H1 (cell line): ENCODE results near the gene GALP. TPM values are rescaled to one million over a fixed set of nuclear protein-coding genes. Genes with fewer than 3 reads are reported as not detected.
A peak's percentile ranks its signal among the peaks of the same experiment; 100 is the strongest.

Source experiments
- CTCF ChIA-PET: fragments of 300-600 bp; sonication (Branson Sonifier 250); formaldehyde crosslinking; loops from one replicate; lab custom pipeline; 2021; ENCODE audit not compliant: partially characterized antibody; lab: Charles Lee
- POLR2A ChIA-PET: fragments of 300-600 bp; sonication (Branson Sonifier 250); formaldehyde crosslinking; loops from one replicate; lab custom pipeline; 2021; ENCODE audit warnings: inconsistent platforms; ENCODE audit not compliant: partially characterized antibody; lab: Charles Lee
- DNase-seq, 2 experiments: peaks; one replicate each; pipeline versions ENCODE4 v3.0.0 to v3.0.0-alpha.2; 2010 to 2022; ENCODE audit warnings: low spot score in 2 of 2, low read depth in 1 of 2, mixed read lengths in 1 of 2
- FAIRE-seq: peaks from 2 replicates; lab custom pipeline; 2011; peaks lifted over from hg19 to GRCh38; lab: Jason Lieb, UNC
- H2AFZ ChIP-seq: 2 replicates; pipeline ENCODE4 v1.8.1; 2012; ENCODE audit warnings: low read length, inconsistent platforms
- H2AK5ac ChIP-seq: 2 replicates; pipeline ENCODE4 v1.6.1; 2013; ENCODE audit warnings: low read depth, low read length
- H2BK120ac ChIP-seq: replicated peaks from 2 replicates; pipeline ENCODE3; 2013; ENCODE audit warnings: low read depth, low read length, inconsistent platforms
- H2BK12ac ChIP-seq: 2 replicates; pipeline ENCODE4 v1.6.1; 2013; ENCODE audit warnings: low read depth, low read length
- H2BK15ac ChIP-seq: 2 replicates; pipeline ENCODE4 v1.6.1; 2013; ENCODE audit warnings: low read length
- H2BK20ac ChIP-seq: 2 replicates; pipeline ENCODE4 v1.6.1; 2013; ENCODE audit warnings: low read length
- H2BK5ac ChIP-seq: 2 replicates; pipeline ENCODE4 v1.6.1; 2013; ENCODE audit warnings: low read depth, low read length
- H3K14ac ChIP-seq: 2 replicates; pipeline ENCODE4 v1.6.1; 2013; ENCODE audit warnings: inconsistent platforms; ENCODE audit not compliant: insufficient read length
- H3K18ac ChIP-seq: 2 replicates; pipeline ENCODE4 v1.6.1; 2013; ENCODE audit warnings: low read length; ENCODE audit errors: extremely low read depth
- H3K23ac ChIP-seq: 2 replicates; pipeline ENCODE4 v1.6.1; 2013; ENCODE audit warnings: inconsistent platforms; ENCODE audit not compliant: insufficient read length
- H3K23me2 ChIP-seq: 2 replicates; pipeline ENCODE4 v1.6.1; 2013; ENCODE audit warnings: low read depth, low read length
- H3K27ac ChIP-seq: 2 replicates; pipeline ENCODE4 v1.6.1; 2011; ENCODE audit warnings: low read depth, low read length, inconsistent platforms
- H3K27me3 ChIP-seq, 4 experiments: replicated peaks in 1 of 4; 1 replicate in 1 of 4; 2 replicates in 3 of 4; pipeline versions ENCODE4 v1.6.1 to v1.8.1; 2011 to 2013; ENCODE audit warnings: low read length in 3 of 4, mild to moderate bottlenecking in 3 of 4, inconsistent platforms in 2 of 4, mixed read lengths in 2 of 4, moderate library complexity in 1 of 4; ENCODE audit not compliant: control insufficient read depth in 3 of 4, insufficient read depth in 3 of 4; ENCODE audit errors: extremely low read depth in 1 of 4
- H3K36me3 ChIP-seq, 4 experiments: 2 replicates each; pipeline versions ENCODE4 v1.6.1 to v1.8.1; 2011 to 2013; ENCODE audit warnings: mild to moderate bottlenecking in 4 of 4, low read length in 3 of 4, moderate library complexity in 2 of 4, control low read depth in 1 of 4, inconsistent platforms in 1 of 4; ENCODE audit not compliant: insufficient read depth in 4 of 4, control insufficient read depth in 2 of 4
- H3K4ac ChIP-seq: replicated peaks from 2 replicates; pipeline ENCODE3; 2013; ENCODE audit warnings: low read length, low read depth, mixed read lengths, inconsistent platforms; ENCODE audit not compliant: insufficient read length
- H3K4me1 ChIP-seq, 4 experiments: replicated peaks in 1 of 4; 1 replicate in 1 of 4; 2 replicates in 3 of 4; pipeline versions ENCODE4 v1.6.1 to v1.8.1; 2011 to 2013; ENCODE audit warnings: low read length in 3 of 4, inconsistent platforms in 2 of 4, mixed read lengths in 1 of 4; ENCODE audit not compliant: insufficient read depth in 4 of 4, control insufficient read depth in 3 of 4
- H3K4me2 ChIP-seq, 2 experiments: 2 replicates each; pipeline versions ENCODE4 v1.6.1 to v1.8.1; 2011 to 2013; ENCODE audit warnings: low read depth in 2 of 2, low read length in 2 of 2, control low read depth in 1 of 2, inconsistent platforms in 1 of 2, mild to moderate bottlenecking in 1 of 2; ENCODE audit not compliant: insufficient read depth in 1 of 2
- H3K4me3 ChIP-seq, 4 experiments: fragments of 200-600, 300-600 bp in 1 of 4; sonication (generic), shearing (Covaris generic), sonication (Bioruptor Twin) in 1 of 4; 2 replicates each; pipeline versions ENCODE4 v1.5.1 to v1.8.1; 2011 to 2016; ENCODE audit warnings: low read length in 4 of 4, low read depth in 3 of 4, control low read depth in 2 of 4, inconsistent platforms in 2 of 4, mild to moderate bottlenecking in 2 of 4, mixed read lengths in 1 of 4, moderate library complexity in 1 of 4; ENCODE audit not compliant: insufficient read depth in 2 of 4; ENCODE audit errors: extremely low read depth in 1 of 4
- H3K56ac ChIP-seq: replicated peaks from 2 replicates; pipeline ENCODE3; 2013; ENCODE audit warnings: low read depth, mild to moderate bottlenecking, mixed read lengths, low read length, inconsistent platforms; ENCODE audit not compliant: insufficient read length
- H3K79me1 ChIP-seq: 2 replicates; pipeline ENCODE4 v1.6.1; 2013; ENCODE audit warnings: low read depth, low read length, control low read depth
- H3K79me2 ChIP-seq, 2 experiments: 2 replicates each; pipeline versions ENCODE4 v1.6.1 to v1.8.1; 2012 to 2013; ENCODE audit warnings: low read length in 2 of 2, mild to moderate bottlenecking in 2 of 2, inconsistent platforms in 1 of 2; ENCODE audit not compliant: insufficient read depth in 2 of 2, control insufficient read depth in 1 of 2
- H3K9ac ChIP-seq, 4 experiments: replicated peaks in 1 of 4; 1 replicate in 1 of 4; 2 replicates in 3 of 4; pipeline versions ENCODE4 v1.6.1 to v1.8.1; 2011 to 2013; ENCODE audit warnings: low read depth in 3 of 4, low read length in 3 of 4, control low read depth in 2 of 4, mild to moderate bottlenecking in 2 of 4, moderate library complexity in 2 of 4, inconsistent platforms in 1 of 4; ENCODE audit errors: extremely low read depth in 1 of 4
- H3K9me3 ChIP-seq, 2 experiments: 2 replicates each; pipeline versions ENCODE4 v1.6.1 to v1.8.1; 2012 to 2013; ENCODE audit warnings: mild to moderate bottlenecking in 2 of 2, moderate library complexity in 2 of 2, control low read depth in 1 of 2, inconsistent platforms in 1 of 2, low read depth in 1 of 2, low read length in 1 of 2, mixed read lengths in 1 of 2; ENCODE audit not compliant: insufficient read depth in 2 of 2
- H4K20me1 ChIP-seq, 2 experiments: replicated peaks in 1 of 2; 2 replicates each; pipeline versions ENCODE3 to v1.8.1; 2011 to 2013; ENCODE audit warnings: inconsistent platforms in 2 of 2, low read length in 2 of 2, mild to moderate bottlenecking in 1 of 2; ENCODE audit not compliant: insufficient read depth in 2 of 2, control insufficient read depth in 1 of 2
- H4K5ac ChIP-seq: 2 replicates; pipeline ENCODE4 v1.6.1; 2013; ENCODE audit warnings: low read length, low read depth, mixed read lengths, inconsistent platforms; ENCODE audit not compliant: insufficient read length
- H4K8ac ChIP-seq: 2 replicates; pipeline ENCODE4 v1.8.0; 2013; ENCODE audit warnings: mild to moderate bottlenecking, moderate library complexity, low read length, inconsistent platforms; ENCODE audit not compliant: insufficient read depth; ENCODE audit errors: extremely low read depth
- H4K91ac ChIP-seq: replicated peaks from 2 replicates; pipeline ENCODE3; 2013; ENCODE audit warnings: low read length, mixed read lengths, inconsistent platforms; ENCODE audit not compliant: insufficient read length
- CBX8 ChIP-seq: fragments of 300-800, 300-1000 bp; sonication (generic); IDR thresholded peaks from 2 replicates; pipeline ENCODE4 v1.7.1; 2016; ENCODE audit warnings: low read depth, low read length, borderline replicate concordance
- CREB1 ChIP-seq: IDR thresholded peaks from 2 replicates; pipeline ENCODE4 v1.6.1; 2012; ENCODE audit warnings: inconsistent platforms
- RAD21 ChIP-seq, 2 experiments: IDR thresholded peaks in 1 of 2; conservative IDR thresholded peaks in 1 of 2; 2 replicates each; pipeline ENCODE4 v1.6.1; 2011; ENCODE audit warnings: low read depth in 2 of 2, low read length in 2 of 2, improper control_type of control experiment in 1 of 2, inconsistent platforms in 1 of 2, mild to moderate bottlenecking in 1 of 2, moderate library complexity in 1 of 2
- WGBS, 2 experiments: shearing (Covaris generic) in 1 of 2; methylation state at CpG; one replicate each; pipeline versions ENCODE4 v1.1.6 to v1.1.7; 2013 to 2015; ENCODE audit warnings: low lambda C conversion rate in 2 of 2, mixed read lengths in 2 of 2, inconsistent platforms in 1 of 2, low coverage in 1 of 2, missing lambda C conversion rate in 1 of 2; ENCODE audit not compliant: insufficient replicate concordance in 2 of 2, insufficient coverage in 1 of 2, insufficient read length in 1 of 2; ENCODE audit errors: extremely low coverage in 1 of 2, missing lambda C conversion rate in 1 of 2; 5-methylcytosine and 5-hydroxymethylcytosine counted together
- polyA plus RNA-seq, 7 experiments: library from polyadenylated mRNA; depleted of rRNA in 3 of 7; stranded (reverse) in 5 of 7; unstranded in 2 of 7; fragments of >200 nt in 5 of 7; fragments of 200-250 nt in 2 of 7; gene quantifications; 1 replicate in 5 of 7; 2 replicates in 1 of 7; 4 replicates in 1 of 7; pipeline versions ENCODE4 v1.2.1 to v1.2.3, GENCODE V29; 2011 to 2013; ENCODE audit warnings: missing spikeins in 2 of 7, mixed read lengths in 2 of 7
- total RNA-seq: library from RNA; stranded (reverse); fragmentation: NEBNext Ultra II Directional; extraction: Animal tissue kit (Norgen Biotek cat#: 25700); gene quantifications from 2 replicates; pipeline ENCODE4 v1.2.1, GENCODE V29; 2021
- TF ChIP-seq, protein P1 (sequence below), 3 experiments: IDR thresholded peaks; 1 replicate in 2 of 3; 2 replicates in 1 of 3; pipeline versions ENCODE4 v1.5.1 to v1.6.1; 2011; ENCODE audit warnings: low read length in 3 of 3, mild to moderate bottlenecking in 3 of 3, inconsistent platforms in 2 of 3, low read depth in 1 of 3, moderate library complexity in 1 of 3; ENCODE audit not compliant: insufficient read depth in 1 of 3; ENCODE audit errors: control extremely low read depth in 1 of 3

GALP gene
- total and polyA plus RNA-seq, 2 of the 8 experiments (the other 6 are each of a cell fraction or from before 2014, with no cell fraction given): 0.14 TPM; not detected in 1

DNA sequence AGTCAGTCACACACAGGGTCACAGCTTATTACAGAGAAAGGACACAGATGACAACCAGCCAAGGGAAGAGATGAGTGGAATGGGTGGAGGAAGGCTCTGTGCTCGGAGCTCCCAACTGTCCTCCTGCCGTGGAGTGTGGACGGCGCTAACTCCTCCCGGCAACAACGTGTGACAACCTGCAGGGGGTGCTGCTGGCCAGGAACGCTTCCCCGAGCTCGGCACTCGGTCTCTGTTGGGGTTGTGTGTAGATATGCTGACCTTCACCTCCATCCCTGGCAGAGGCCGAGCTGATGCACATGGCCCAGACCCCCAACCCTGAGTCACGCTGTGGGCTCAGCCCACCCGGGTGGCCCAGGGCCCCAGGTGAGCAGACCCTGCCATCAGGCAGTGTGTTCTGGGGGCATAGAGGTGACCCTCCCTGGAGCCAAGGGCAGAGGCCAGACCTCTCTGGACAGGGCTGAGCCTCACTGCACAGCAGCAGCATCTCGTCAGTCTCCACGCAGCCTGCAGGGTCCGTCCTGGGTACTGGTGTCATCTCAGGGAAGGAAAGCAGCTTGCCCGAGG, 20.6 kb upstream of the GALP start:
- Histone ChIP-seq H2BK20ac (no peak overlapping the region), H2BK5ac (no peak overlapping the region), H3K18ac (no peak overlapping the region), H3K79me2 (peaks cover 0 to 6% of the 10 kb centered on the region in 2 experiments; a peak in 1 of 4 replicates), H2BK120ac (no peak overlapping the region), H3K9ac (no peak overlapping the region), H3K36me3 (peaks cover 3 to 23% (median 12%) of the 10 kb centered on the region in 4 experiments; a peak in 6 of 8 replicates), H3K4me3 (no peak overlapping the region), H2BK12ac (no peak overlapping the region), H3K56ac (no peak overlapping the region), H3K23ac (no peak overlapping the region), H3K4me2 (no peak overlapping the region), H3K4me1 (peaks cover 5 to 10% (median 8%) of the 10 kb centered on the region in 4 experiments), H3K79me1 (peaks cover 7% of the 10 kb centered on the region), H3K23me2 (peaks cover 7% of the 10 kb centered on the region; the same call in 1 of the 2 replicates), H2AFZ (no peak overlapping the region), H3K27ac (0 out of 2 replicates have a peak overlapping the region, but pooled peaks have one; percentile 11), H4K5ac (no peak overlapping the region), H4K91ac (no peak overlapping the region), H4K20me1 (peaks cover 0 to 4% of the 10 kb centered on the region in 2 experiments), H3K4ac (no peak overlapping the region), H2BK15ac (no peak overlapping the region), H2AK5ac (no peak overlapping the region), H4K8ac (no peak overlapping the region), H3K27me3 (no peaks in the 10 kb centered on the region), H3K14ac (no peak overlapping the region), H3K9me3 (no peaks in the 10 kb centered on the region)
- DNase-seq (peak in 1 of 2 experiments; percentile 87), FAIRE-seq (peak; percentile 88)
- 72% methylated on average over 17 of the region's 17 CpGs; no CpG with 5 or more reads in 1 of the 2 experiments for WGBS, 2 experiments
- peak; percentile 52; the same call in 1 of the 2 replicates for TF ChIP-seq CREB1
- TF ChIP-seq RAD21 (IDR thresholded peaks at IDR 0.05 in 1 of 2, conservative IDR thresholded peaks at IDR 0.05 in 1 of 2; ENCODE audit: low read depth in 2 of 2, low read length in 2 of 2): peak; percentile 85 to 88
- TF ChIP-seq, protein P1, sequence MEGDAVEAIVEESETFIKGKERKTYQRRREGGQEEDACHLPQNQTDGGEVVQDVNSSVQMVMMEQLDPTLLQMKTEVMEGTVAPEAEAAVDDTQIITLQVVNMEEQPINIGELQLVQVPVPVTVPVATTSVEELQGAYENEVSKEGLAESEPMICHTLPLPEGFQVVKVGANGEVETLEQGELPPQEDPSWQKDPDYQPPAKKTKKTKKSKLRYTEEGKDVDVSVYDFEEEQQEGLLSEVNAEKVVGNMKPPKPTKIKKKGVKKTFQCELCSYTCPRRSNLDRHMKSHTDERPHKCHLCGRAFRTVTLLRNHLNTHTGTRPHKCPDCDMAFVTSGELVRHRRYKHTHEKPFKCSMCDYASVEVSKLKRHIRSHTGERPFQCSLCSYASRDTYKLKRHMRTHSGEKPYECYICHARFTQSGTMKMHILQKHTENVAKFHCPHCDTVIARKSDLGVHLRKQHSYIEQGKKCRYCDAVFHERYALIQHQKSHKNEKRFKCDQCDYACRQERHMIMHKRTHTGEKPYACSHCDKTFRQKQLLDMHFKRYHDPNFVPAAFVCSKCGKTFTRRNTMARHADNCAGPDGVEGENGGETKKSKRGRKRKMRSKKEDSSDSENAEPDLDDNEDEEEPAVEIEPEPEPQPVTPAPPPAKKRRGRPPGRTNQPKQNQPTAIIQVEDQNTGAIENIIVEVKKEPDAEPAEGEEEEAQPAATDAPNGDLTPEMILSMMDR (IDR thresholded peaks at IDR 0.05; ENCODE audit: control extremely low read depth in 1 of 3, insufficient read depth in 1 of 3, low read depth in 1 of 3, low read length in 3 of 3): peak; percentile 87 to 97 (median 96)
- TF ChIP-seq CBX8: no peak
- ChIA-PET CTCF (interaction anchor here (0.6 to 7.9 kb wide), 47 partner anchors 9 to 474 kb away, joined by 3 to 137 read pairs (median 6); partner anchors contain the start of genes GALP and ZNF444), POLR2A (interaction anchor here (1.1 to 3.5 kb wide), 3 partner anchors 11 to 74 kb away, joined by 4 to 21 read pairs (median 4); no protein-coding TSS in a partner anchor)
